HG03342 (cell line): ENCODE data around the gene MINK1.
"Not testable (repeated sequence)": the region's sequence is repeated elsewhere in the genome, so short reads cannot be mapped to it uniquely, and the experiment has no call there.

ENCODE experiments used
- ATAC-seq: cut with Tn5 transposase; IDR thresholded peaks from one replicate; pipeline ENCODE4 v1.9.1; 2021; ENCODE audit warnings: mild to moderate bottlenecking, moderate library complexity; ENCODE audit not compliant: unreplicated experiment

Gene MINK1

DNA sequence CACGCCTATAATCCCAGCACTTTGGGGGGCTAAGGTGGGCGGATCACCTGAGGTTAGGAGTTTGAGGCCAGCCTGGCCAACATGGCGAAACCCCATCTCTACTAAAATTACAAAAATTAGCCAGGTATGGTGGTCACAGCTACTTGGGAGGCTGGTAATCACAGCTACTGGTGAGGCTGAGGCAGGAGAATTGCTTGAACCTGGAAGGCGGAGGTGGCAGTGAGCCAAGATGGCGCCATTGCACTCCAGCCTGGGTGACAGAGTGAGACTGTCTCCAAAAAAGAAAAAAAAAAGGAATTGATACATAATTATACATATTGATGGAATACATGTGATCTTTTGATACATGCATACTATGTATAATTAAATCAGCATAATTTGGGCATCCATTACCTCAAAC lies 34.4 kb downstream of the MINK1 start:
- not testable (repeated sequence) for ATAC-seq

DNA sequence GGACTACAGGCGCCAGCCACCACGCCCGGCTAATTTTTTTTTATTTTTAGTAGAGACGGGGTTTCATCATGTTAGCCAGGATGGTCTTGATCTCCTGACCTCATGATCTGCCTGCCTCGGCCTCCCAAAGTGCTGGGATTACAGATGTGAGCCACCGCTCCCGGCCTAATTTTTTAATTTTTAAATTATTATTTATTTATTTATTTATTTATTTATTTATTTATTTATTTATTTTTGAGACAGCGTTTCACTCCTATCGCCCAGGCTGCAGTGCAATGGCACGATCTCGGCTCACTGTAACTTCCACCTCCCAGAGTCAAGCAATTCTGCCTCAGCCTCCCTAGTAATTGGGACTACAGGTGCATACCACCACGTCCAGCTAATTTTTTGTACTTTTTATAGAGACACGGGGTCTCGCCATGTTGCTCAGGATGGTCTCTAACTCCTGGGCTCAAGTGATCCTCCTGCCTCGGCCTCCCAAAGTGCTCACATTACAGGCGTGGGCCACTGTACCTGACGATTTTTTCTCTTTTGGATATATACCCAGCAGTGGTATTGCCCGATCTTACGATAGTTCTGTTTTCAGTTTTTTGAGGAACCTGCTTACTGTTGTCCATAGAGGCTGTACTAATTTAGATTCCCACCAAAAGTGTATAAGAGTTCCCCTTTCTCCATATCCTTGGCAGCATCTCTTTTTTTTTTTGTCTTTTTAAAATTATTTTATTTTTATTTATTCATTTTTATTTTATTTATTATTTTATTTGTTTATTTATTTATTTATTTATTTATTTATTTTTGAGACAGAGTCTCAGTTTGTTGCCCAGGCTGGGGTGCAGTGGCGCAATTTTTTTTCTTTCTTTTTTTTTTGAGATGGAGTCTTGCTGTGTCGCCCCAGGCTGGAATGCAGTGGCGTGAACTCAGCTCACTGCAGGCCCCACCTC lies 36.2 kb downstream of the MINK1 start:
- not testable (repeated sequence) for ATAC-seq

GRCh38 chr17:4870855-4871254 lies 37.7 kb downstream of the MINK1 start:
- no peak for ATAC-seq

- no peak for ATAC-seq
Observed at GRCh38 chr17:4872786-4873185, 39.6 kb downstream of the MINK1 start.

- no peak for ATAC-seq
Observed at GRCh38 chr17:4877089-4877488, 43.9 kb downstream of the MINK1 start.

- no peak for ATAC-seq
Observed at GRCh38 chr17:4879601-4880000, 46.5 kb downstream of the MINK1 start.

DNA sequence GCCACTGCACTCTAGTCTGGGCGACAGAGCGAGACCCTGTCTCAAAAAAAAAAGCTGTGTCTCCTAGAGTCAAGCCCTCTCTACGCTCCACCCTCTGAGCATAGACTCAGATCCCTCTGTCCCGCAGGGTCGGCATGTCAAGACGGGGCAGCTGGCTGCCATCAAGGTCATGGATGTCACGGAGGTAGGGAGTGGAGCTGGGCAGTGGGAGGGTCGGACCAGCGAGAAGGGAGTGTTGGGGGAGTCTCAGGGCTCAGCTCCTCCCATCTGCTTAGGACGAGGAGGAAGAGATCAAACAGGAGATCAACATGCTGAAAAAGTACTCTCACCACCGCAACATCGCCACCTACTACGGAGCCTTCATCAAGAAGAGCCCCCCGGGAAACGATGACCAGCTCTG lies 47.7 kb downstream of the MINK1 start:
- no peak for ATAC-seq

DNA sequence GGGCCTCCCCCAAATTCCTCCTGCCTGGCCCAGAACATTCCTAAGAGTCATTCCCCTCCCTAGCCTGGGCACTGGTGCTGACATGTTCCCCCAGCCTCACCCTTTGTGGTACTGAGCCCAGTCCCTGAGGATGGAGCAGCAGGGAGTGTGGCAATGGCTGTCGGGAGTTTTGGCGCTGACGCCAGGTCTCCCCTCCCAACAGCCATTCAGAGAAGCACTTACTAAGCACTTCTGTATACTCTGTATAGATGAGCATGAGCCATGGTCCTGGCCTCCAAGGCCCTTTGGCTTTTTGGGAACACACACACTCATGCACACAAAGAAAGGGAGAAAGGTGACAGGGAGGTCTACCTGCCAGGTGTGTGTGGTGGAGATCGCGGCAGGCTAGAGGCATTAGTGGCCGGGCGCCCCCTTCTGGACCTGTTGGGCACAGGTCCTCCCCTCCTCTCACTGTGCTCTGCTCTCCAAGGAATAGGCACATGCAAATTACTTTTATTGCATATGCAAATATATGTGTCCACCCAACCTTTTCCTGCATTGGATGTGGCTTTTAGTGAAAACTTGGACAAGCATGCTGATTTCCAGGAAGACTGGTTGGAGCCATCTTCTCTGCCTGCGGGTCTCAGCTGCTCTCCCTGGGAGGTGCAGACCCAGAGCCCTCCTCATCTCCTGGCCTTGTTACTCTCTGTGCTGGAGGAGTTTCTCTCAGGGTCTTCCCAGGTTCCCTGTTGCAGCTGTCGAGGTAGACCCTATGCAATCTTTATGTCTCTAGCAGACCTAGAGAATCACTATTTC lies 48.8 kb downstream of the MINK1 start:
- ATAC-seq = no peak

DNA sequence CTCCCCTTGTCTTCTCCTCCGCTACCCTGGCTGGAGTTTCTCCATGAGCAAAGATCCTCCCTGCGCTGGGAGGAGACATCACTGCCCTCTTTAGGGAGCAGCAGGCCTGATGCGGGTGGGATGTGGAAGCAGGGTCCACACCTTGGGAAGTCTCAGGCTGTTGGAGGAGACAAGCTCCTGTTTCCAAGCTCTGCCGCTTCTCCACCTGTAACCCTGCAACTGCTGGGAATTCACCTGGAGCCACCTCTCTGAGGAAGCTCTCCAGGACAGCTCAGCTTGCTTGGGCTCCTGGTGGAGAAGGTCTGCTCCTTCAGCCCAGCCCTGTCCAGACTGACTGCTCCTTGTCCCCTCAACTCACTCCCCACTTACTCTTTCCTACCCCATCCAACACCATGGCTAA lies 51.3 kb downstream of the MINK1 start:
- ATAC-seq = no peak

DNA sequence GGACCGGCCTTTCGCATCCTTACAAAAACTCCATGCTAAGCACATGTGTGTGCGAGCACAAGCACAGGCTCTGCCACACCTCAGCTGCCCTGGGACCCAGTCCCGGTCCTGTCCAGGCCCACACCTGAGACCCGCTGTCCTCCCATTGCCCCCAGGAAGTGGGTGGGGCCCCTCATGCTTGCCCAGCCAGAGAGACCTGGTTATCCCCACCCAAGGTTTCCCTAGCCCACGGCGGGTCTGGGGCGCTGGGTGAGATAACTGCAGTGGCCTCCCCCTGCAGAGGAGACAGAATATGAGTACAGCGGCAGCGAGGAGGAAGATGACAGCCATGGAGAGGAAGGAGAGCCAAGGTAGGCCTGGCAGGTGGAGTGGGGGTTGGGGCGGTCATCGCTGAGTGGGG lies 53.7 kb downstream of the MINK1 start:
- ATAC-seq = no peak

GRCh38 chr17:4887581-4887980 lies 54.4 kb downstream of the MINK1 start:
- ATAC-seq = no peak

DNA sequence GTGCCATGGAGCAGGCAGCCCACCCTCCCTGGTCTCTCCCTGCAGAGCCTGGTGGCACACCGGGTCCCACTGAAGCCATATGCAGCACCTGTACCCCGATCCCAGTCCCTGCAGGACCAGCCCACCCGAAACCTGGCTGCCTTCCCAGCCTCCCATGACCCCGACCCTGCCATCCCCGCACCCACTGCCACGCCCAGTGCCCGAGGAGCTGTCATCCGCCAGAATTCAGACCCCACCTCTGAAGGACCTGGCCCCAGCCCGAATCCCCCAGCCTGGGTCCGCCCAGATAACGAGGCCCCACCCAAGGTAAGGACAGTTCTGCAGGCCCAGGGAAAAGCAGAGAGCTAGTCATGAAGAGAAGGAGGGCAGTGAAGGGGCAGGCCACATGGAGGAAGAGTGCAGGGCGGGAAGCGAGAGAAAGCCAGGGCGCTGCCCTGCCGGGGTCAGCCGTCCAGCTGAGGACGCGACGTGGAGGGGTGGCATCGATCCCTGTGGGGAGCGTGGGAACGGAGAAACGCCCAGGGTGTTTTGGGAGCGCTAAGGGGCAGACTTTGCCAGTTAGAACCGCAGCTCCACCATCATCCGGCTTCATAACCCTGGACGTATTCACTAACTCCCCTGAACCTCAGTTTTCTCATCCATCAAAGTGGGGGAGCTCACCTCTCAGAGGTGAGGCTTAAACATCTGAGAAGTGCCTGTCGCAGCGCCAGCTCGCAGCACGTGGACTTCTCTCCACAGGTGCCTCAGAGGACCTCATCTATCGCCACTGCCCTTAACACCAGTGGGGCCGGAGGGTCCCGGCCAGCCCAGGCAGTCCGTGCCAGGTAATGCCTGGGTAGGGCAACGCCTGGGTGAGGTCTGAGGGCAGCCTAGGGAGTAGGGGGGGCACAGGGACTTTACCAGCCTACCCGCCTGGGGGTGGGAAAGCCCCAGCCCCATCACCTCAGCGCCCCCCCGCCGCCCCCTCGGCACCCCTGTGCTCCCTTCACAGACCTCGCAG lies 58.6 kb downstream of the MINK1 start:
- ATAC-seq = no peak

DNA sequence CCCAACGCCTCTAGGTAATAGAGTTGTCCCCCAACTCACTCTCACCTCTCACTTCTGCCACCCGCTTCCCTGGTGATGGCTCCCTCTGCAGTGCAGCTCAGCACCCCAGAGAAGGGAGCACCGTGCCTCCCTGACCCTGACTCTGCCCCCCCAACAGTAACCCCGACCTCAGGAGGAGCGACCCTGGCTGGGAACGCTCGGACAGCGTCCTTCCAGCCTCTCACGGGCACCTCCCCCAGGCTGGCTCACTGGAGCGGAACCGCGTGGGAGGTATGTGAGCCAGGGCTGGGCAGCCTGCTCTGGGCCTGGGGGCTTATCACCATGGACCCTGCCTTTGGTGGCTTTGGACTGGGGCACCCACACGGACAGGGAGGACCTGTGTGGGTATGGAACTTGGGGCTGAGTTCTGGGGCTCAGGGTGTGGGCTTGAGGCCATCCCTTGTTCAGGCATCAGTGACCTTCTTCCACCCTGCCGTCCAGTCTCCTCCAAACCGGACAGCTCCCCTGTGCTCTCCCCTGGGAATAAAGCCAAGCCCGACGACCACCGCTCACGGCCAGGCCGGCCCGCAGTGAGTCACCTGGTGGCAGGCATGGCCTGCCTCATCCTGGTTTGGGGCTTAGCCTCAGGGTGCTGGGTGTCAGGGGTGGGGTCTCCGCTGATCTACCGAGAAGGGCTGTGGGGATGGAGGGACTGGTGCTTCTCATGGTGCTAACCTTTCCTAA lies 59.5 kb downstream of the MINK1 start:
- ATAC-seq = no peak

DNA sequence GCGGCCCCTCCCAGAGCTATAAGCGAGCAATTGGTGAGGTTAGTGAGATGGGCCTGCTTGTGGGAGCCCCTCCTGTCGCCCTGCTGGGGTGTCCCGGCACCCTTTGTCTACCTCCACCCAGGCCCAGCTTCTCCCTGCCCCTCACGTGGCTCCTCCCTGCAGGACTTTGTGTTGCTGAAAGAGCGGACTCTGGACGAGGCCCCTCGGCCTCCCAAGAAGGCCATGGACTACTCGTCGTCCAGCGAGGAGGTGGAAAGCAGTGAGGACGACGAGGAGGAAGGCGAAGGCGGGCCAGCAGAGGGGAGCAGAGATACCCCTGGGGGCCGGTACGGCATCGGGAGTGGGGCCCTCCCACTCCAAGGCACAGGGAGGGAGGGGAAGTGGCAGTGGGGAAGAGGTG lies 60.1 kb downstream of the MINK1 start:
- ATAC-seq = no peak

DNA sequence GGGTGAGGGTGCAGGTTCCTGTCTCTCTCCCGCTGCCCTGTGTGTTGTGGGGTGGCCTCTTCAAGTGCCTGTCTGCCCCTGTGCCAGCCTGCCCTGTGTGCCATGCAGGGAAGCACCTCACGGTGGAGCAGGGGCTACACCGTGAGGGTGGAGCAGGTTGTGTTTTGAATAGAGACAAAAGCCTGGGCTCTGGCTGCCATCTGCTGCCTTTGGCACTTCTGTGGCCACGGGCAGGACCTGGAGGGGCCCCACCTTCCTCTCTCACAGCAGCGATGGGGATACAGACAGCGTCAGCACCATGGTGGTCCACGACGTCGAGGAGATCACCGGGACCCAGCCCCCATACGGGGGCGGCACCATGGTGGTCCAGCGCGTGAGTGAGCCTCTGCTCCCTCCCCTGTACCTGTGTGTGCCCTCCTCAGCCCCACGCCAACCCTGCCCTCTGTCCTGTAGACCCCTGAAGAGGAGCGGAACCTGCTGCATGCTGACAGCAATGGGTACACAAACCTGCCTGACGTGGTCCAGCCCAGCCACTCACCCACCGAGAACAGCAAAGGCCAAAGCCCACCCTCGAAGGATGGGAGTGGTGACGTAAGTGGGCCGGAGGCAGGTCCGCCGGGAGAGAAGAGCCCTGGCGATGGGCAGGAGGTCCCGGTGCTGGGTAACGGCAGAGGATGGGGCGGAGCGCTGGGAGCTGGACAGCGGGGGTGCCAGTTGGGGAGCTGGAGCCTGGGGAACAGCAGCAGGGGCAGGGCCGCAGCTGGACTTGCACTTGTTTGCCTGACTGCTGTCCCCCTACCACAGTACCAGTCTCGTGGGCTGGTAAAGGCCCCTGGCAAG lies 60.8 kb downstream of the MINK1 start:
- ATAC-seq = no peak

DNA sequence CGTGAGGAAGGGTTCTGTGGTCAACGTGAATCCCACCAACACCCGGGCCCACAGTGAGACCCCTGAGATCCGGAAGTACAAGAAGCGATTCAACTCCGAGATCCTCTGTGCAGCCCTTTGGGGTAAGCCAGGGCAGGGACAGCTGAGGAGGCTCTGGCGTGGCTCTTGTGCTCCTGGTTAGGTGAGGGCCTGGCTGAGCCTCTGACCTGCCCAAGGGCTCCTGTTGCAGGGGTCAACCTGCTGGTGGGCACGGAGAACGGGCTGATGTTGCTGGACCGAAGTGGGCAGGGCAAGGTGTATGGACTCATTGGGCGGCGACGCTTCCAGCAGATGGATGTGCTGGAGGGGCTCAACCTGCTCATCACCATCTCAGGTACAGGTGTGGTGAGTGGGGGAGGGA lies 62.0 kb downstream of the MINK1 start:
- no peak for ATAC-seq

- no peak for ATAC-seq
Observed at GRCh38 chr17:4895657-4896331, 62.7 kb downstream of the MINK1 start.

DNA sequence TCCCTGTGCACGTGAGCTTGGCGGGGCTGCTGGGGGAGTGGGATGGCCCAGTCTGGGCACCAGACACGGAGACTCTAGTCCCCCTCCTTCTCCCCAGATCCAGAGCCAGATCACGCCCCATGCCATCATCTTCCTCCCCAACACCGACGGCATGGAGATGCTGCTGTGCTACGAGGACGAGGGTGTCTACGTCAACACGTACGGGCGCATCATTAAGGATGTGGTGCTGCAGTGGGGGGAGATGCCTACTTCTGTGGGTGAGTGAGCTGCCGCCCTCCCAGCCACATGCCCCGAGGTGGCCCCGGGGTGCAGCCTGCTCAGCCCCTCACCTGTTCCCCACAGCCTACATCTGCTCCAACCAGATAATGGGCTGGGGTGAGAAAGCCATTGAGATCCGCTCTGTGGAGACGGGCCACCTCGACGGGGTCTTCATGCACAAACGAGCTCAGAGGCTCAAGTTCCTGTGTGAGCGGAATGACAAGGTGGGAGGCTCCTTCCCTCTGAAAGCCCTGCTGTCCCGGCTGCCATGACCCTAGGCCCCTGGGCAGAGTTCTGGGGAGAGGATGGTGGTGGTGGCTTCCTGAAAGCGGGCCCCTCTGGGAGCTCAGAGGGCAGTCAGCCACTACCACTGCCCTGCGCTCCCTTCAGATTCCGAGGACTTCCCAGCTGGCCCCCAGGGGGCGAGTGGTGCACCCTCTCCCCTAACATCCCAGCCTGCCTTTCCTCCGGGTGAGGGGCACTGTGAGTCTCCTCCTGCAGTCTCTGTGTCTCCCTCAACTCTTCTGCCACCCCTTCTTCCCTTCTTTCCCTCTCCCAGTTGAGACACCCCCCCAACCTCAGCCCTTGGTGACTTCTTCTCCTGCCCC lies 63.4 kb downstream of the MINK1 start:
- ATAC-seq = no peak
